Activated CD8-positive, alpha-beta memory T cell treated with anti-CD3 and anti-CD28 coated beads, Interleukin-2, amount 50 U/mL, for 48 hours (primary cell): Measurements from ENCODE around the gene CSF1.

Experiments used
- DNase-seq: peaks from one replicate; pipeline ENCODE4 v3.0.0-alpha.2; 2020

CSF1 gene

DNA sequence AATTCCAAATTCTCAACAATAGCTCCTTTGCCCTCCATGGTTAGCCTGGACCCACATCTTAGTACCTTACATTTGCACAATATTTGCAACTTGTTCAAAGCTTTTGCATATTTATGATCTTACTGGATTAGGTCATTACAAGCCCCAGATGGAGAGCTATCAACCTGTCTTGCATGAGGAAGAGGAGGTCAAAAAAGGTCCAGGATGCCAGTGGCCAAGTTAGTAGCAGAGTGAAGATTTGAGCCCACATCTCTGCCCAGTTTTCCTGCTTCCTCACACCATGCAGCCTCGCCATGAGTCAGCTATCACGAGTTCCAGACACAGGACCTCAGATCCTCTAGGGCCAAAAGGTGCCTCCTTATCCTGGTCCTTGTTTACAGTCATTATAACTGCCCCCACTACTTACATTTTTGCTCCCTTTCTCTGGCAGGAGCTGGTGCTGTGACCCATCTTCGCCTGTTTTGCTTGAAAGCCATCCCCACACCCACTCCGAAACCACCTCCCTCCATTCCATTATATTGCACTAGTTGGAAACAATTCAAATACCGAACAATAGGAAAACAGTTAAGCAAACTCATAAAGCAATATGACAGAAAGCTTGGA, 68.9 kb downstream of the CSF1 start:
- DNase-seq, result no peak
